ENCODE measurements around the gene BTBD2.

DNA sequence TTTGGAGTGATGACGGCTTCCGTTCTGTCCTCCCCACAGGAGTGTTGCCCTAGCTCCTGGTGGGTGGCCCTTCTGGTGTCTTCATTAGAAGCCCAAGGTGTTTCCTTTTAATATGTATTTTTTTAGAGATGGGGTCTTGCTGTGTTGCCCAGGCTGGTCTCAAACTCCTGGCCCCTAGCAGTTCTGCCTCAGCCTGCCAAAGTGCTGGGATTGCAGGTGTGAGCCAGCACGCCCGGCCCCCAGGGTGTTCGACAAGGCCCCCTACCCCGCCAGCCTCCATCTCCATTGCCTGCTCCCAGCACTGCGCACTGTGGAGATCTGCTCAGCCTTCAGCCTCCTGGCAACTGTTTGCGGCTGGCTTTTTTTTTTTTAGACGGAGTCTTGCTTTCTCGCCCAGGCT is 31.2 kb downstream of the BTBD2 start:
- TF ChIP-seq RARB (CRISPR knock-in tag; IDR thresholded peaks at IDR 0.05) (no peak), ARNTL (CRISPR knock-in tag; IDR thresholded peaks at IDR 0.05; ENCODE audit: borderline replicate concordance, low read depth) (no peak), PPARA (CRISPR knock-in tag; IDR thresholded peaks at IDR 0.05; ENCODE audit: borderline replicate concordance) (no peak), OSR1 (CRISPR knock-in tag; IDR thresholded peaks at IDR 0.05) (no peak), ZNF70 (CRISPR knock-in tag; IDR thresholded peaks at IDR 0.05) (no peak), ESRRG (CRISPR knock-in tag; IDR thresholded peaks at IDR 0.05) (no peak), TCF4 (CRISPR knock-in tag; IDR thresholded peaks at IDR 0.05; ENCODE audit: borderline replicate concordance) (no peak)
